NCI-H510A (cell line): ENCODE measurements around the gene SIRPD.
A peak's percentile ranks its signal among the peaks of the same experiment; 100 is the strongest.
"Not testable (repeated sequence)": the region's sequence is repeated elsewhere in the genome, so short reads cannot be mapped to it uniquely, and the experiment has no call there.

Source experiments
- DNase-seq: peaks from one replicate; lab custom pipeline; 2025; lab: John Stamatoyannopoulos, UW

SIRPD gene

GRCh38 chr20:1537731-1538058 is 19.8 kb downstream of the SIRPD start:
- DNase-seq, result no peak

GRCh38 chr20:1536893-1537730 is 20.4 kb downstream of the SIRPD start:
- no peak for DNase-seq

DNA sequence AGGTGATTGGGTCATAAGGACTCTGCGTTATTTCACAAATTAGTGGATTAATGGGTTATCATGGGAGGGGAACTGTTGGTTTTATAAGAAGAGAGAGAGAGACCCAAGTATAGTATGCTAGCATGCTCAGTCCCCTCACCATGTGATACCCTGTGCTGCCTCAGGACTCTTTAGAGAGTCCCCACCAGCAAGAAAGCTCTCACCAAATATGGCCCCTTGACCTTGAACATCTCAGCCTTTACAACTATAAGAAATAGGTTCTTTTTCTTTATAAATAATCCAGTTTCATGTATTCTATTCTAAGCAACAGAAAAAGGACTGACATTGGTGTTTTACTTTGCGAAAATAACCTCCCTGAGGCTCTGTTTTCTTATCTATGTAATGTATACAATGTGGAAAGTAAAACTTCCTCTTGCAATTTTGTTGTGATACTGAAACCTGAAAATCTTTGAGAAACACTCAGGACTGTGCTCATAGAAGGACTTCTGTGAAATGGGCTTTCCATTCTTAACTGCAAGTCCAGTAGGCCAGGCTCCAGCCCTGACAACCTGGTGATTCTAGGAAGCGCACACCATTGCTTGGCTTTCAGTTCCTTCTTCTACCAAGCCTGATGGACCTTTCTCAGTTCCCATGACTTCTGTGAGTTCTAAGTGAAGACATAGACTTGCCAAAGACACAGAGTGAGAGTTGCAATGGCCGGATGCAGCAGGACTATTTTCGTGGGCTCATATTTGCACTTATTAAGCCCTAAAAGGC is 21.9 kb downstream of the SIRPD start:
- no peak for DNase-seq

DNA sequence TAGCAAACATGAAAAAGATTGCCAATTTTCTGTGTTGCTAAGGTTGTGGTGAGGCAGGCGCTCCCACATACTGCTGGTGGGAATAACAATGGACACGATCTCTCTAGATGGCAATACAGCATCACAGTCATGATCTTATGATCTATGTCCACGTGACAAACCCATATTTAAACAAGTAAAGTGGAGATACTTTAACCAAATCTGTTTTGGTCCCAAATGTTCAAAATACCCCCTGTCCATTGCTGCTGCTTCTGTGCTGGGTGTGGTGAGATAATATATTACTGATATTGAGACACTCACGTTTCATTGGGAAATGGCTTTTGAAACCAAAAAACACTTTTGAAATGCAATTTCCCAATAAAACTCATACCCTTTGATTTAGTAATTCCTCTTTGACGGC is 23.0 kb downstream of the SIRPD start:
- DNase-seq, result no peak

DNA sequence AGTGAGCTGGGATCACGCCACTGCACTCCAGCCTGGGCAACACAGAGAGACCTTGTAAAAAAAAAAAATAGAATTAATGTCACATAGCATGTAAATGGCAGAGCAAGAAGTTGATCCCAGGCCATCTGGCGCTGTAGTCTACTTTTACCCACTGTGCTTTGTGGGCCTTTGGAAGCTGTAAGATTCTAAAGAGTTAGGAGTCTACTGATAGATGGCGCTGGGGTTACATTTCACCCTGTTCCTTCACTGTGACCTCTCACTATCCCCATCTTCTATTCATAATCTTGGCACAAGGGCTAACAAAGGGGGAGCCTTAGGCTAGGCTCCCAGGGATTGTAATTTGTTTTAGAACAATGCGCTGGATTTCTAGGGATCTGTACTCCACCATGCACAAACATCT is 24.4 kb downstream of the SIRPD start:
- DNase-seq, result no peak

- no peak for DNase-seq
Observed at GRCh38 chr20:1528811-1529210, 28.7 kb downstream of the SIRPD start.

DNA sequence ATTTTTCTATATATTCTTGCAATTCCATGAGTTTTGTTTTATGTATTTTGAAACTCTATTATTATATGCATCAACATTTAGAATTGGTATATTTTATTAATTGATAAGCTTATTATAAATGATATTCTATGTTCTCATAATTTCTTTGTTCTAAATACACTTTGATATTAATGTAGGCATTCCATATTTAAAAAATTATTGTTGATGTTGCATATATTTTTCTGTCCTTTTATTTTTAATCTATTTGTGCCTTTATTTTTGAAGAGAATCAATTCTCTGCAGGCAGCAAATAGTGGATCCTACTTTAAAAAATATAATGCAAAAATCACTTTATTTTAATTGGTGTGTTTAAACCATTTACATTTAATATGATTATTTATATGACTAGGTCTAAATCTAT is 29.6 kb downstream of the SIRPD start:
- DNase-seq, result no peak

GRCh38 chr20:1526896-1527295 is 30.6 kb downstream of the SIRPD start:
- DNase-seq, result no peak

DNA sequence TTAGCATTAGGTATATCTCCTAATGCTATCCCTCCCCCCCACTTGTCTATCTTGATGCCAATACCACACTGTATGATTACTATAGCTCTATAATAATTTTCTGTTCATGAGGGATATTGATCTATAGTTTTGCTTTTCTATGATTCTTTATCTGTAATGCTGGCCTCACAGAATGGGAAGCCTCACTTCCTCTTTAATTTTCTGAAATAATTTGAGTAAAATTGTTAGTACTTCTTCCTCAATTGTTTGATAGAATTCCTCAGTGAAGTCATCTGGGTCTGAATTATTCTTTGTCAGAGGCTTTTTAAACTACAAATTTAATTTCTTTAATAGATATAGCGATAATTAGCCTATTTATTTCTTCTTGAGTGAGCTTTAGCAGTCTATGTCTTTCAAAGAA is 31.2 kb downstream of the SIRPD start:
- DNase-seq, result no peak

- DNase-seq, result no peak
Observed at GRCh38 chr20:1524004-1524403, 33.5 kb downstream of the SIRPD start.

- no peak for DNase-seq
Observed at GRCh38 chr20:1517010-1517409, 40.5 kb downstream of the SIRPD start.

- DNase-seq, result no peak
Observed at GRCh38 chr20:1513801-1514200, 43.7 kb downstream of the SIRPD start.

DNA sequence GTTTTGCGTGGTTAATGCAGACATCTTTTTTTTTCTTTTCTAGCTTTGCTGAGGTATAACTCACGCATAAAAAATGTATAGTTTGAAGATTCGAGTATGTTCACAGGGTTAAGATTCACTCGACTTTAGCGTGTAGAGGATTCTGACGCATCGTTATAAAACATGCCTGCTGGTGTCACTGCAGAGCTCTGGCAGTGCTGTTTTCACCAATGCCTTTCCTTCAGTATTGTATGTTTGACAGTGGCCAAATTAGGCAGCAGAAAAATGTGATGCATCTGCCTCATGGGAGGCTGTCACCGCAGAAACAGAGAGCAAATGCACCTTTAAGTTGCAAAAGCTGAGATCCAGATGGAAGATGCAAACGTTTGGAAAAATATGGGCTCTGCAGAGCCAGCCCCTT is 48.3 kb downstream of the SIRPD start:
- DNase-seq, result no peak

- DNase-seq, result no peak
Observed at GRCh38 chr20:1508574-1508973, 48.9 kb downstream of the SIRPD start.

DNA sequence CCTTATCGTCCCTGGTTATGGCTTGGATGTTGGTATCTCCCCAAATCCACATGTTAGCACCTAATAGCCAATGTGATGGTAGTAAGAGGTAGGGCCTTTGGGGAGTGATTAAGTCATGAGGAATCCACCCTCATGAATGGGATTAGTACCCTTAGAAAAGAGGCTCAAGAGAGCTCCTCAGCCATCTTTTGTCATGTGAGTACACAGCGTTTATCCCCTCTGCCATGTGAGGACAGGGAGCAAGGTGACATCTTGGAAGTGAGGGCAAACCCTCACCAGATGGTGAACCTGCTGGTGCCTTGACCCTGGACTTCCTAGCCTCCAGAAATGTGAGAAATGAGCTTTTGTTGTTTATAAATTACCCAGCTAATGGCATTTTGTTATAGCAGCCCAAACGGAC is 50.2 kb downstream of the SIRPD start:
- DNase-seq, result no peak

DNA sequence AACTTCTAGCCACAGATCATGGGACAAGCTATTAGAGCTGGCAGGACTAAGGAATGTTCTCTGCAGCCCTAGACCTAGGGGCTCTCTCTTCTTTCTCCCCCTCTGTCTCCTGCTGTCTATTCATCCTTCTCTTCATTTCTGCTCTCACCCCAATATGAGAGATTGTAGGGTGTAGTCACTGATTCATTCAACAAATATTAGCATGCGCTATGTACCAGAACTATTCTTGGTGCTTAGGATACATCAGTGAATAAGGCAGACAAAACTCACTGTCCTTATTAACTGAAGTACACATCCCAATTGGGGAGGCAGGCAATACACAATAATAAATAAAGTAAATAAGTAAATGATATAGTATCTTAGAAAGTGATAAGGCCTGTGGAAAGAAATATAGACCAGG is 51.6 kb downstream of the SIRPD start:
- DNase-seq, result no peak

DNA sequence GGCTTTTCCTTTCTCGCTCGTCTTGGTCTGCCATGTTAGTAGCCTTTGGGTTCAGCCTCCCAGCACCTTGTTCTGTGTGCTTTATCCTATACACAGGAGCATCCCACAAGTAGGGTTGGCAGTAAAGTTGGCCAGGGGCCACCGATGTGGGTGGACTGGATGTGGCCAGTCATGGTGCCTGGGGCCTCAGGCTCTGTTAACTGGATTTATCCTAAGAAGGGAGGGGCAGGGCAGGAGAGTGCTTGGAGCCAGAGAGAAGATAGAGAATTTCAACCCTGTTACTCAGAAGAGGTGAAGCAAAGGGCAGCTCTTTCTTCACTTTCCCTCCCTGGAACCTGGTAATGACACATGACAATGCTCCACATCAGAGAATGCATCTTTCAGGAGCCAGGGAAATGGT is 52.1 kb downstream of the SIRPD start:
- DNase-seq, result no peak

- peak; percentile 44 for DNase-seq
Observed at GRCh38 chr20:1503564-1504227, 53.8 kb downstream of the SIRPD start.

DNA sequence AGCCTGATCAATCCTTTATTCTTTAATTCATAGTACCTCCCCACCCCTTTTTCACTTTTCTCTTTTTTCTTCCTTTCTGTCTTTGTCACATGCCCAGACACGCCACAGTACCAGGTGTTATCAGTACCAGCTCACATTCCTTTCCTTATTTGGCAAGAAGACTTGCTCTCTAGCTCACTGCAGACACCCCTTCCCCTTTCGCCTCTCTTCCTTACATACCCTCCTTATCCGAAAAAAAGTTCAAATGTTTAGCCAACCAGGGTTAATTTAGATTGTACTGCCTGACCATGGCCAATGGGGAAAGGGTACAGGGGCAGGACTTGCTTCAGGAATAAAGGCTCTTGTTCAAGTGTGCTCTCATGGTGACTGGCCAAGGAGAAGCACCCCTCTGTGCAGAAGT is 57.0 kb downstream of the SIRPD start:
- DNase-seq, result no peak

DNA sequence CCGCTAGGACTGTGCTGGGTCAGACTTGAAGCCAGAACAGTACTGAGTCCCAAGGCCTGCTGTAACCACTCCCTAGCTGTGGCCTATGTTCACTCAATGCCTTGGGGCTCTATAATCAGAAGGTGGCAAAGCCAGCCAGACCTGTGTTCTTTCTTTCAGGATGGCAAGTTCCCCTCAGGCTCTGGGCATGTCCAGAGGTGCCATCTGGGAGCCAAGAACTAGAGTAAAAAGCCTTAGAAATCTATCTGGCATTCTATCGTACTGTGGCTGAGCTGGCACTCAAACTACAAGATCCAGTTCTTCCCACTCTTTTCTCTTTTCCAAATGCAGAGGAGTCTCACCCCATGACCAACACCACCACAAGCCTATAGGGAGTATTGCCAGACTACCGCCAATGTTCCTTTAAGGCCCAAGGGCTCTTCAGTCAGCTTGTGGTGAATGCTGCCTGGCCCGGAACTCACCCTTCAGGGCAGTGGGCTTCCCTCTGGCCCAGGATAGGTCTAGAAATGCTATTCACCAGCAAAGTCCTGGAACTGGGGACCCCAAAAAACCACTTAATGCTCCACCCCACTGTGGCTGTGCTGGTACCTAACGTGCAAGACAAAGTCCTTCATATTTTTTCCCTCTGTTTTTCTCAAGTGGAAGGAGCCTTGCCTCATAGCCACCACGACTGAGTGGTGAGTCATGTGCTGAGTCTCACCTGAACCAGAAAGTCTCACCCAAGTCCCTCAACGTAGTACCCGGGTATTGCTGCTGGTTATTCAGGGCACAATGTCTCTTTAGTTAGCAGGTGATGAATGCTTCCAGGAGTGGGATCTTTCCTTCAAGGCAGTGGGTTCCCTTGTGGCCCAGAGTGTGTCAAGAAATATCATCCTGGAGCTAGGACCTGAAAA is 57.7 kb downstream of the SIRPD start:
- no peak for DNase-seq

- DNase-seq, result not testable (repeated sequence)
Observed at GRCh38 chr20:1497371-1497770, 60.1 kb downstream of the SIRPD start.

DNA sequence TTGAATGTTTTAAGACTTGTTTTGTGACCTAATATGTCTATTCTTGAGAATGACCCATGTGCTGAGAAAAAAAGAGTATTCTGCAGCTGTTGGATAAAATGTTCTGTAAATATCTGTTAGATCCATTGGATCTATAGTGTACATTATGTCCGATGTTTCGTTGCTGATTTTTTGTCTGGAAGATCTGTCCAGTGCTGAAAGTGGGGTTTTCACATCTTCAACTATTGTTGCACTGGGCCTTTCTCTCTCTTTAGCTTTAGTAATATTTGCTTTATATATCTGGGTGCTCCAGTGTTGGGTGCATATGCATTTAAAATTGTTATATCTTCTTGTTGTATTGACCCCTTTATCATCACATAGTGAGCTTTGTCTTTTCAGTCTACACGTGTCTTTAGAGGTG is 60.6 kb downstream of the SIRPD start:
- no peak for DNase-seq
